HCT116 (cell line): ENCODE data around the gene RAD52. TPM values are rescaled to one million over a fixed set of nuclear protein-coding genes. Genes with fewer than 3 reads are reported as not detected.

Experiments used
- ATAC-seq: fragments of 200-7000 bp; cut with Tn5 transposase; 2 replicates; pipeline ENCODE4 v1.9.1; 2020; ENCODE audit warnings: mild to moderate bottlenecking, moderate library complexity
- BruUV-seq: library from RNA; stranded (reverse); fragments of 400-500 nt; replicated peaks from 2 replicates; lab custom pipeline; 2021; lab: Mats Ljungman, UMichigan
- CTCF ChIA-PET: fragments of 300-600 bp; sonication (Branson Sonifier 250); formaldehyde crosslinking; loops from one replicate; lab custom pipeline; 2021; ENCODE audit warnings: antibody characterized with exemption; lab: Charles Lee
- POLR2A ChIA-PET: fragments of 300-600, 350-600 bp; sonication (Branson Sonifier 250); formaldehyde crosslinking; loops from one replicate; lab custom pipeline; 2021; ENCODE audit warnings: antibody characterized with exemption; lab: Charles Lee
- RAD21 ChIA-PET, 2 experiments: fragments of 300-600 bp; sonication (Branson Sonifier 250); formaldehyde crosslinking; loops; one replicate each; lab custom pipeline; 2023; ENCODE audit warnings: low total read pairs in 2 of 2; ENCODE audit not compliant: uncharacterized antibody in 2 of 2, unreplicated experiment in 2 of 2, low non-redundant PET in 1 of 2; lab: Charles Lee
- DNase-seq: peaks from one replicate; pipeline ENCODE4 v3.0.0-alpha.2; 2010; ENCODE audit warnings: low read depth, low spot score
- H2AFZ ChIP-seq: fragments of 200-600 bp; shearing (Covaris generic), sonication (generic); 2 replicates; pipeline ENCODE4 v1.6.1; 2017; ENCODE audit warnings: low read depth, mixed run types, mixed read lengths, antibody characterized with exemption, low read length; ENCODE audit not compliant: poor library complexity, severe bottlenecking
- H3K27ac ChIP-seq: 2 replicates; pipeline ENCODE4 v1.5.1; 2012; ENCODE audit warnings: low read depth, low read length
- H3K27me3 ChIP-seq: fragments of 200-600 bp; sonication (generic); 2 replicates; pipeline ENCODE4 v1.6.1; 2016; ENCODE audit warnings: mixed run types, low read length, mixed read lengths; ENCODE audit not compliant: insufficient read depth
- H3K36me3 ChIP-seq, 2 experiments: fragments of 200-500 bp in 1 of 2; fragments of 200-600 bp in 1 of 2; sonication (Bioruptor generic) in 1 of 2; sonication (generic) in 1 of 2; 2 replicates each; pipeline versions ENCODE4 v1.5.1 to v1.6.1; 2014 to 2016; ENCODE audit warnings: low read length in 2 of 2, inconsistent platforms in 1 of 2, mixed read lengths in 1 of 2, mixed run types in 1 of 2; ENCODE audit not compliant: insufficient read depth in 2 of 2, control insufficient read depth in 1 of 2
- H3K4me1 ChIP-seq, 2 experiments: fragments of 200-600 bp in 1 of 2; sonication (generic) in 1 of 2; 2 replicates each; pipeline versions ENCODE4 v1.5.1 to v1.6.1; 2012 to 2017; ENCODE audit warnings: low read length in 2 of 2, inconsistent platforms in 1 of 2, mild to moderate bottlenecking in 1 of 2, mixed read lengths in 1 of 2, mixed run types in 1 of 2, moderate library complexity in 1 of 2; ENCODE audit not compliant: insufficient read depth in 2 of 2, control insufficient read depth in 1 of 2
- H3K4me2 ChIP-seq: fragments of 200-600 bp; sonication (generic); 2 replicates; pipeline ENCODE4 v1.6.1; 2017; ENCODE audit warnings: mixed run types, low read length, mixed read lengths
- H3K4me3 ChIP-seq, 2 experiments: fragments of 200-600 bp in 1 of 2; sonication (generic) in 1 of 2; replicated peaks in 1 of 2; 2 replicates each; pipeline ENCODE4 v1.5.1; 2011 to 2016; ENCODE audit warnings: low read length in 2 of 2, control low read depth in 1 of 2, low read depth in 1 of 2, mild to moderate bottlenecking in 1 of 2, mixed read lengths in 1 of 2, mixed run types in 1 of 2
- H3K79me2 ChIP-seq: fragments of 200-600 bp; sonication (generic); 2 replicates; pipeline ENCODE4 v1.6.1; 2017; ENCODE audit warnings: mild to moderate bottlenecking, mixed run types, low read length, moderate library complexity, mixed read lengths; ENCODE audit not compliant: insufficient read depth
- H3K9ac ChIP-seq: fragments of 200-600 bp; sonication (generic); 2 replicates; pipeline ENCODE4 v1.6.1; 2016; ENCODE audit warnings: low read length, mixed read lengths
- H3K9me2 ChIP-seq: fragments of 200-600 bp; sonication (generic), shearing (Covaris generic); 2 replicates; pipeline ENCODE4 v1.6.1; 2017; ENCODE audit warnings: mixed run types, mild to moderate bottlenecking, moderate library complexity; ENCODE audit not compliant: insufficient read depth
- H3K9me3 ChIP-seq, 2 experiments: fragments of 200-500 bp in 1 of 2; fragments of 200-600 bp in 1 of 2; sonication (Bioruptor generic) in 1 of 2; sonication (generic) in 1 of 2; 2 replicates each; pipeline ENCODE4 v1.6.1; 2014 to 2017; ENCODE audit warnings: low read length in 2 of 2, mixed read lengths in 2 of 2, inconsistent platforms in 1 of 2, low read depth in 1 of 2, mild to moderate bottlenecking in 1 of 2, mixed run types in 1 of 2, moderate library complexity in 1 of 2; ENCODE audit not compliant: control insufficient read depth in 1 of 2, insufficient read depth in 1 of 2
- H4K20me1 ChIP-seq: fragments of 200-600 bp; sonication (generic), shearing (Covaris generic); 2 replicates; pipeline ENCODE4 v1.6.1; 2017; ENCODE audit warnings: mixed run types, mild to moderate bottlenecking, moderate library complexity; ENCODE audit not compliant: insufficient read depth
- CEBPB ChIP-seq: IDR thresholded peaks from 2 replicates; pipeline ENCODE4 v1.6.1; 2012; ENCODE audit warnings: low read depth
- EGR1 ChIP-seq: IDR thresholded peaks from 2 replicates; pipeline ENCODE4 v1.6.1; 2012; ENCODE audit warnings: low read depth
- EZH2phosphoT487 ChIP-seq: fragments of 200-600 bp; IDR thresholded peaks from 2 replicates; pipeline ENCODE4 v1.6.1; 2018; ENCODE audit warnings: antibody characterized with exemption, borderline replicate concordance
- FOSL1 ChIP-seq: IDR thresholded peaks from 2 replicates; pipeline ENCODE4 v1.6.1; 2012; ENCODE audit warnings: low read depth
- JUND ChIP-seq: IDR thresholded peaks from 2 replicates; pipeline ENCODE4 v1.6.1; 2012
- MAX ChIP-seq: IDR thresholded peaks from 2 replicates; pipeline ENCODE4 v1.6.1; 2012
- SIN3A ChIP-seq: IDR thresholded peaks from 2 replicates; pipeline ENCODE4 v1.6.1; 2012; ENCODE audit warnings: low read depth
- YY1 ChIP-seq: IDR thresholded peaks from 2 replicates; pipeline ENCODE4 v1.6.1; 2011; ENCODE audit warnings: low read length, low read depth, moderate library complexity, mild to moderate bottlenecking; ENCODE audit not compliant: insufficient replicate concordance; ENCODE audit errors: extremely low read depth
- ZFX ChIP-seq: fragments of 450-650 bp; IDR thresholded peaks from 2 replicates; pipeline ENCODE4 v1.6.1; 2017
- ZNF274 ChIP-seq: fragments of 200-500 bp; sonication (Bioruptor generic); IDR thresholded peaks from 2 replicates; pipeline ENCODE4 v1.6.1; 2014; ENCODE audit warnings: mild to moderate bottlenecking, low read depth, low read length, inconsistent platforms
- intact Hi-C: fragments of 100-400 bp; cut with micrococcal nuclease; formaldehyde crosslinking; loops from 2 replicates; pipeline ENCODE4 v1.10.0; 2022
- total RNA-seq: library from RNA; stranded (reverse); gene quantifications from one replicate; pipeline ENCODE4 v1.2.1, GENCODE V29; 2021; ENCODE audit not compliant: unreplicated experiment
- TF ChIP-seq, protein P1 (sequence below): IDR thresholded peaks from 2 replicates; pipeline ENCODE4 v1.6.1; 2011; ENCODE audit warnings: mild to moderate bottlenecking, low read length, moderate library complexity; ENCODE audit not compliant: insufficient replicate concordance; ENCODE audit errors: extremely low read depth

Gene RAD52
- total RNA-seq, 1 experiment from 2014 or later: 24.4 TPM

- Histone ChIP-seq H3K9me2 (no peaks in the 10 kb centered on the region), H3K9ac (no peak overlapping the region), H4K20me1 (no peaks in the 10 kb centered on the region), H3K27me3 (no peaks in the 10 kb centered on the region), H2AFZ (no peak overlapping the region), H3K36me3 (peaks cover 44 to 65% of the 10 kb centered on the region in 2 experiments), H3K9me3 (no peaks in the 10 kb centered on the region), H3K4me1 (no peaks in the 10 kb centered on the region), H3K79me2 (no peaks in the 10 kb centered on the region), H3K4me3 (no peak overlapping the region), H3K4me2 (no peak overlapping the region), H3K27ac (no peak overlapping the region)
- intact Hi-C loops: no loop called here
- RAD21 ChIA-PET: no interaction called here
- POLR2A ChIA-PET: no interaction called here
- ATAC-seq (no peak), DNase-seq (no peak)
- CTCF ChIA-PET: no interaction called here
- BruUV-seq: no TSS peak
- TF ChIP-seq EGR1: no peak
- TF ChIP-seq, protein P1, sequence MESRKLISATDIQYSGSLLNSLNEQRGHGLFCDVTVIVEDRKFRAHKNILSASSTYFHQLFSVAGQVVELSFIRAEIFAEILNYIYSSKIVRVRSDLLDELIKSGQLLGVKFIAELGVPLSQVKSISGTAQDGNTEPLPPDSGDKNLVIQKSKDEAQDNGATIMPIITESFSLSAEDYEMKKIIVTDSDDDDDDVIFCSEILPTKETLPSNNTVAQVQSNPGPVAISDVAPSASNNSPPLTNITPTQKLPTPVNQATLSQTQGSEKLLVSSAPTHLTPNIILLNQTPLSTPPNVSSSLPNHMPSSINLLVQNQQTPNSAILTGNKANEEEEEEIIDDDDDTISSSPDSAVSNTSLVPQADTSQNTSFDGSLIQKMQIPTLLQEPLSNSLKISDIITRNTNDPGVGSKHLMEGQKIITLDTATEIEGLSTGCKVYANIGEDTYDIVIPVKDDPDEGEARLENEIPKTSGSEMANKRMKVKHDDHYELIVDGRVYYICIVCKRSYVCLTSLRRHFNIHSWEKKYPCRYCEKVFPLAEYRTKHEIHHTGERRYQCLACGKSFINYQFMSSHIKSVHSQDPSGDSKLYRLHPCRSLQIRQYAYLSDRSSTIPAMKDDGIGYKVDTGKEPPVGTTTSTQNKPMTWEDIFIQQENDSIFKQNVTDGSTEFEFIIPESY: no peak
- TF ChIP-seq FOSL1: no peak
- TF ChIP-seq JUND: no peak
- TF ChIP-seq SIN3A: no peak
- no peak for TF ChIP-seq ZNF274
- no peak for TF ChIP-seq YY1
- no peak for TF ChIP-seq CEBPB
- no peak for TF ChIP-seq ZFX
- no peak for TF ChIP-seq EZH2phosphoT487
- no peak for TF ChIP-seq MAX
Measured at GRCh38 chr12:907413-908185, 41.9 kb downstream of the RAD52 start.
